OCI-LY3 (cell line): ENCODE results near the gene PLIN1.

Source experiments
- H2AFZ ChIP-seq: fragments of 200-600, 300-600 bp; shearing (Covaris generic); 2 replicates; pipeline ENCODE4 v1.6.0; 2014; ENCODE audit warnings: antibody characterized with exemption, low read depth, low read length
- H3K27ac ChIP-seq: fragments of 200-600, 300-600 bp; sonication (generic); 2 replicates; pipeline ENCODE4 v1.5.1; 2014; ENCODE audit warnings: mild to moderate bottlenecking, low read length, moderate library complexity, mixed read lengths
- H3K27me3 ChIP-seq: fragments of 200-600, 300-600 bp; sonication (generic); 2 replicates; pipeline ENCODE4 v1.6.1; 2014; ENCODE audit warnings: low read depth, low read length, mixed read lengths
- H3K36me3 ChIP-seq: fragments of 200-600, 300-600 bp; sonication (generic); replicated peaks from 2 replicates; pipeline ENCODE3; 2014; ENCODE audit warnings: low read depth, low read length, mixed read lengths
- H3K4me1 ChIP-seq: fragments of 300-600, 200-600 bp; sonication (generic); 2 replicates; pipeline ENCODE4 v1.6.1; 2014; ENCODE audit warnings: low read length, mixed read lengths
- H3K4me2 ChIP-seq: fragments of 200-600, 300-600 bp; sonication (generic); 2 replicates; pipeline ENCODE4 v1.6.1; 2014; ENCODE audit warnings: low read length, mixed read lengths
- H3K4me3 ChIP-seq: fragments of 300-600, 200-600 bp; sonication (generic); 2 replicates; pipeline ENCODE4 v1.5.1; 2014; ENCODE audit warnings: antibody characterized with exemption, mild to moderate bottlenecking, low read length, moderate library complexity
- H3K79me2 ChIP-seq: fragments of 300-600, 200-600 bp; shearing (Covaris generic); 2 replicates; pipeline ENCODE4 v1.6.1; 2014; ENCODE audit warnings: mild to moderate bottlenecking, low read length, mixed read lengths
- H3K9ac ChIP-seq: fragments of 300-600, 200-600 bp; shearing (Covaris generic); 2 replicates; pipeline ENCODE4 v1.6.0; 2014; ENCODE audit warnings: mild to moderate bottlenecking, low read length, moderate library complexity
- H3K9me3 ChIP-seq: fragments of 200-600, 300-600 bp; shearing (Covaris generic); 2 replicates; pipeline ENCODE4 v1.6.1; 2014; ENCODE audit warnings: low read length, mixed read lengths; ENCODE audit not compliant: insufficient read depth
- H4K20me1 ChIP-seq: fragments of 200-600, 300-600 bp; sonication (generic); 2 replicates; pipeline ENCODE4 v1.6.1; 2016; ENCODE audit warnings: low read length, mixed read lengths; ENCODE audit not compliant: insufficient read depth
- CTCF ChIP-seq: fragments of 200-600, 300-600 bp; sonication (generic); IDR thresholded peaks from 2 replicates; pipeline ENCODE4 v1.5.1; 2014; ENCODE audit warnings: antibody characterized with exemption, low read length, low read depth
- EZH2phosphoT487 ChIP-seq: fragments of 200-600 bp; shearing (Covaris generic); IDR thresholded peaks from 2 replicates; pipeline ENCODE4 v1.6.1; 2018; ENCODE audit warnings: antibody characterized with exemption, mixed run types, low read depth

The PLIN1 gene

DNA sequence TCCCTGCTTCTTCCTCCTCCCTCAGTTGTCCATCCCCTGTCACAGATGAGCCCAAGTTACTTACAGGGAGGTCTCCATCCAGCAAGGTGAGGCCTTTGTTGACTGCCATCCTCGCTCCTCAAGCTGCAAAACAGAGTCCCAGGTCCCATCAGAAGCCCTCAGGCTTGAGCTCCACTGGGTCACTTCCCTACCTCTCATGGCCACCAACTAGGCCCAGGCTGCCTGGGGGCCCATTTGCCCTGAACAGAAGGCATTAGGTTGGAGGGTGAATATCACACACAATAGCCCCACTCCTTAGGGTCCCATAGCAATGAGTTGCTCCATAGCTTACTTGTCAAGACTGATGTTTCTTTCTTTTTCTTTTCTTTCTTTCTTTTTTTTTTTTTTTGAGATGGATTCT is 1.8 kb downstream of the PLIN1 start:
- Histone ChIP-seq H4K20me1 (no peaks in the 10 kb centered on the region), H3K4me1 (no peaks in the 10 kb centered on the region), H3K79me2 (no peaks in the 10 kb centered on the region), H3K9ac (no peak overlapping the region), H2AFZ (no peak overlapping the region), H3K9me3 (no peaks in the 10 kb centered on the region), H3K36me3 (no peaks in the 10 kb centered on the region), H3K27ac (no peak overlapping the region), H3K4me3 (no peak overlapping the region), H3K4me2 (no peak overlapping the region), H3K27me3 (no peaks in the 10 kb centered on the region)
- TF ChIP-seq CTCF = no peak
- no peak for TF ChIP-seq EZH2phosphoT487

GRCh38 chr15:89675606-89676005 is 3.6 kb downstream of the PLIN1 start:
- H3K4me1 ChIP-seq = no peaks in the 10 kb centered on the region
- H4K20me1 ChIP-seq = no peaks in the 10 kb centered on the region
- H3K4me3 ChIP-seq = no peak overlapping the region
- no peaks in the 10 kb centered on the region for H3K79me2 ChIP-seq
- H3K9me3 ChIP-seq = no peaks in the 10 kb centered on the region
- no peaks in the 10 kb centered on the region for H3K27me3 ChIP-seq
- no peak overlapping the region for H3K27ac ChIP-seq
- H3K9ac ChIP-seq = no peak overlapping the region
- H3K36me3 ChIP-seq = no peaks in the 10 kb centered on the region
- H2AFZ ChIP-seq = no peak overlapping the region
- no peak for TF ChIP-seq EZH2phosphoT487
- no peak for TF ChIP-seq CTCF
- no peak overlapping the region for H3K4me2 ChIP-seq

DNA sequence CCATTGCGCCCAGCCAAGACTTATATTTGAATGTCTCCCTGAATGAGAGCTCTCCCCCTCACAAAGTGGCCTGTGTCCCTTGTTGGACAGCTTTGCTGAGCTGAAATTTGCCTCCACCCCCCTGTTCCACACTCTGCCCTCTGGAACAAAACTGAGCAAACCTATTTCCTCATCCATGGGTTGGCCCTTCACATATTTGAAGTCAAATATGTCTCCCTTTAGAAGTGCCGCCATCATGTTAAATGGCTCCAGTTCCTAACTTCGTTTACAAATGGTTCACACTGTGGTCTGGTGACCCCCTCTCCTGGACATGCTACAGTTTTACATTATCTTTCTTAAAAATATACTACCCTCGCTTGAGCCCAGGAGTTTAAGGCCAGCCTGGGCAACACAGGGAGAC is 4.6 kb downstream of the PLIN1 start:
- H3K27ac ChIP-seq = no peak overlapping the region
- H3K9ac ChIP-seq = no peak overlapping the region
- H2AFZ ChIP-seq = no peak overlapping the region
- TF ChIP-seq CTCF = no peak
- no peak for TF ChIP-seq EZH2phosphoT487
- H3K4me2 ChIP-seq = no peak overlapping the region
- H4K20me1 ChIP-seq = no peaks in the 10 kb centered on the region
- H3K36me3 ChIP-seq = no peaks in the 10 kb centered on the region
- H3K27me3 ChIP-seq = no peaks in the 10 kb centered on the region
- H3K79me2 ChIP-seq = no peaks in the 10 kb centered on the region
- no peak overlapping the region for H3K4me3 ChIP-seq
- H3K4me1 ChIP-seq = no peaks in the 10 kb centered on the region
- no peaks in the 10 kb centered on the region for H3K9me3 ChIP-seq

DNA sequence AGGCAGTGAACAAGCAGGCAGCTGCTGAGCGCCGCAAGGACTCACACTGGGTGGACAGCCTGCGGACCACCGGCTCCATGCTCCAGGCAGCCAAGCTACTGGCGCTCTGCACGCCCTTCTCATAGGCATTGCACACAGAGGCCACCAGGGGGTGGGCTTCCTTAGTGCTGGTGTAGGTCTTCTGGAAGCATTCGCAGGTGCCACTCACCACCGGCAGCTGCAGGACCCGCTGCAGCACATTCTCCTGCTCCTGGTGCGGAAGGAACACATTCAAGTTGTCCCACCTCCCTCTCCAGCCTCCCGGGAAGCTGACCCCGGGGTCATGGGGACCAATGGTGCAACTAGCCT is 6.0 kb downstream of the PLIN1 start:
- Histone ChIP-seq H3K27ac (no peak overlapping the region), H3K27me3 (no peaks in the 10 kb centered on the region), H3K36me3 (no peaks in the 10 kb centered on the region), H3K9me3 (no peaks in the 10 kb centered on the region), H2AFZ (no peak overlapping the region), H3K79me2 (no peaks in the 10 kb centered on the region), H3K4me1 (no peaks in the 10 kb centered on the region), H3K9ac (no peak overlapping the region), H3K4me2 (no peak overlapping the region), H3K4me3 (no peak overlapping the region), H4K20me1 (no peaks in the 10 kb centered on the region)
- TF ChIP-seq EZH2phosphoT487 (no peak), CTCF (peak; percentile 61)
